NCI-H2196 treated with DMSO at 0.1 percent for 48 hours (cell line): Measurements from ENCODE around the gene CIB2.

Source experiments
- DNase-seq: peaks from one replicate; lab custom pipeline; 2025; ENCODE audit not compliant: unreplicated experiment; lab: John Stamatoyannopoulos, UW

CIB2 gene

GRCh38 chr15:78109156-78109555, 22.1 kb downstream of the CIB2 start:
- no peak for DNase-seq

GRCh38 chr15:78108300-78109084, 22.8 kb downstream of the CIB2 start:
- DNase-seq: peak; percentile 36

- DNase-seq: no peak
Measured at GRCh38 chr15:78107471-78107870, 23.8 kb downstream of the CIB2 start.

DNA sequence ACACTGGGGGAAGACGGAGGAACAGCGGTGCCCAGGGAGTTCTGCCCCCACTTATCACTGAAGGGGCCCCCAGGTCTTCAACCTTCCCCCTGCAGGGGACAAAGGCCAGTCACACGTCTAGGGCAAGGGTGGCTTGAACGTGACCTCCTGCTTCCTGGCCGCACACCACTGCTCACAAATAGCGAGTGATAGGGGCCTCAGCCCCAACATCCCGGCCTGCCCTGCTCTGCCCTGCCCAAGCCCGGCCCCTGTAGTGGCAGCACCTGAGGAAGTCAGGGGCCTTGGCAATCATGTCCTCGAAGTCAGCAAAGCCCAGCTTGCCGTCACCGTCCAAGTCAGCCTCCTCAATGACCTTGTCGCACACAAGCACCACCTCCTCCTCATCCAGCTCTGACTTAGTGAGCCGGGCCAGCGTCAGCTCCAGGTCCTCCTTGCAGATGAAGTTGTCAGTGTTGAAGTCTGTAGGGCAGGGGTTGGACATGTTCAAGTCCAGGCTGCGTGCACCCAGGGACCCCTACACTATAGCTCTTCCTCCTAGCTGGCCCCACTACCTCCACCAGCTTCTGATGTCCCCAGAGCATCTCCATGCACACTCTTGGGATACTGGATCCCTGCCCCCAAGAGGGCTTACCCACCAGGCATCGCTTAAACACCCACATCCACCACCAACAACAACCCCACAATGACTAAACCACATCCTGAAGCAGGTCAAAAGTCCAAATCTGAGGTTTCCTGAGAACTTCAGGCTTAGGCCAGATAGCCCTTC, 25.6 kb downstream of the CIB2 start:
- DNase-seq: no peak

- no peak for DNase-seq
Measured at GRCh38 chr15:78104566-78105475, 26.4 kb downstream of the CIB2 start.

DNA sequence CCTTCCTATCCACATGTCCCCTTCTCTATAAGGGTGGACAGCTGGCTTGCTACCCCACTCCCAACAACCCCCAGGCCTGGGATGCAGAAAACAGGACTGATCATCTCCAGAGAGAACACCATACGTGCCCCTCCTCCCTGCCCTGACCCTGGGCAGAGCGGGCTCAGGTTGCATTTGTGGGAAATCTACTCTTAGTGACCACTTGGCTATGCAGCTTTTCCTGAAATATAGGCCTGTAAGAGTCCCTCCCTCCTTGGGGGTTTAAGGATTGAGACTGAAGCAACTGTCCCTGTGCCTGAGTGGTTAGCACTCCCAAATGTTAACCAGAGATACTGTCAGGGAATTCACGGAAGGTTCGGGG, 27.1 kb downstream of the CIB2 start:
- DNase-seq: no peak

DNA sequence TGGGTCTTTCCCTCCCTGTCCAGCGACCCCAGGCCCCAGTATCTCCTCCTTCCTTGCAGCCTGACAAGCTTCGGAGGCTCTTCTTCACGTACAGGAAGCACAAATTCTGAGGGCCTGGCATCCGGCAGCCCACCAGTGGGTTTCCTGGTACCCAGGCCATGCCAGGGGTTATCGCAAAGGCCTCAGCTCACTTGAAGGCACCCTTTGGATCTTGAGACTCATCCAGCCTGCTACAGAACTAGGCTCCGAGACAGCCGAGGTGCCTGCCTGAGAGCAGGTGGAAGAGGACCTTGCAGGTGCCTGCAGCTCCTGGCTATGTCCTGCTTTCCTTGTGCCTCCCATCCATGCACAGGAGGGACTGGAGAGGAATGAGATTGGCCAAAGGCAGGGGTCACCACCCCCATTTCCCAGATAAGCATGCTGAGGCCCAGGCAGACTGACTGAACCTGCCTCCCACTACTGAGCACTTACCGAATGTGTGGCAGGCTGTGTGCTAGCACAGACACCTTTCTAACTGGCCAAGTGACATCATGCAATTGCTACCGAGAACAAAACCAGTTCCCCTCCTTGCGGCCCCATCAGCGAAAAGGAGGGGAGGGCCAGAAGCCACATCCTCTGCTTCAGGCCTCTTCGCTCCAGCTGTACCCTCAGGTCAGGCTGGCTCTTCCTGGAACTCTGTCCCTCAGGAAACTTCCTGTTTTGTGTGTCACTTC, 27.7 kb downstream of the CIB2 start:
- DNase-seq: no peak

DNA sequence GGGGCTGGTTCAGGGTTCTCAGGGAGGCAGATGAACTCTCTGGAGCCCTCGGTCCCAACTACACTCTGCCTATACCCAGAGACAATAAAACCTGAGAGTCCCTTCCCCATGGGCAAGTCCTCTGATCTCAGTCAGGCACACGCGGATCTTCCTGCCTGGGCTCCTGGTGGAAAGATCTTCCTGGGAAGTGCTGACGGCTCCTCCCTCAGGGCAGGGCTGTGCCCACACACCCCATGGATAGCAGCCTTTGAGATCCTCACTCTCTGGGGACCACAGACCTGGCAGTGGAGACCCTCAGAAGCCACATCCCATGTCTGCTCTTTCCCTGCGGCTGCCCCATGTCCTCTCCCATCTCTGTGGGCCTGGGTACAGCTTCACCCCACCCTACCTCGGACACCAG, 28.5 kb downstream of the CIB2 start:
- no peak for DNase-seq

DNA sequence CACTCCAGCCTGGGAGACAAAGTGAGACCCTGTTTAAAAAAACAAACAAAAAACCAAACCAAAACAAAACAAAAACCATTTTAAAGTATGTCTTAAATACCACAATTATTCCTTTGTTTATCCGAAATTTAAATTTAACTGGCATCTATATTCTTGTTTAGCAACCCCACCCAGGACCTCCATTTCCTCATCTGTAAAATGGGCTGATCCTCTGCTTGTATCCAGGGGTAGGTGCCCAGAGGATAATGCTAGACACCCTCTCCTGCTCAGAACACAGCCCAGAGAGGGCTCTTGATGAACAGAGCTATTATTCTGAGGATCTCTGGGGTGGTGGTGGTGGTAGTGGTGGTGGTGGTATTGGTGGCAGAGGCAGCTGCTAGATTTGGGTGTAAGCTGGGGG, 29.0 kb downstream of the CIB2 start:
- DNase-seq: no peak

DNA sequence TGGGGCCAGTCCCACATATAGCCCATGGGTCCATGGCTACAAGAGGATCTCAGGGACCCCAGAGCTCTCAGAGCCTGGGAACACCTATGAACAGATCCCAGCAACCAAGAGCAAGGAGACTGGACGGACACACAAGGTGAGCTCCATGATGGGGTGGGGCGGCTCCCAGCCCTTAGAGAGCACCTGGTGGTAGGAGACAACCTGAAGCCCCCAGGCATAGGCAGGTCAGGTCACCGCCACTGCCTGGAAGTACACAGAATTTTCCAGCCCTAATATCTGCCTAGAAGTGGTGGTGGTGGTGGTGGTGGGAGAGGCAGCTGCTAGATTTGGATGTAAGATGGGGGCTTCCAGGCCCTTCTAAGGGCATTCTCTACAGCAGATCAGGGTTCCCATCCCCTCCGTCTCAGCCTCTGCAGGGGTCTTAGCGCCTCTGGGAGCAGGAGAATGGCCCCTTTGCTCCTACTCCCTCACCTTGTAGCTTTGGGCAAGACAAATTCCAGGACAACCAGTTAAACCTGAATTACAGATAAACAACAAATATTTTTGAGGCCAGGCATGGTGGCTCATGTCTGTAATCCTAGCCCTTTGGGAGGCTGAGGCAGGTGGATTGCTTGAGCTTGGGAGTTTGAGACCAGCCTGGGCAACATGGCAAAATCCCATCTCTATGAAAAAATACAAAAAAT, 29.7 kb downstream of the CIB2 start:
- DNase-seq: no peak

GRCh38 chr15:78100886-78101285, 30.4 kb downstream of the CIB2 start:
- DNase-seq: no peak

DNA sequence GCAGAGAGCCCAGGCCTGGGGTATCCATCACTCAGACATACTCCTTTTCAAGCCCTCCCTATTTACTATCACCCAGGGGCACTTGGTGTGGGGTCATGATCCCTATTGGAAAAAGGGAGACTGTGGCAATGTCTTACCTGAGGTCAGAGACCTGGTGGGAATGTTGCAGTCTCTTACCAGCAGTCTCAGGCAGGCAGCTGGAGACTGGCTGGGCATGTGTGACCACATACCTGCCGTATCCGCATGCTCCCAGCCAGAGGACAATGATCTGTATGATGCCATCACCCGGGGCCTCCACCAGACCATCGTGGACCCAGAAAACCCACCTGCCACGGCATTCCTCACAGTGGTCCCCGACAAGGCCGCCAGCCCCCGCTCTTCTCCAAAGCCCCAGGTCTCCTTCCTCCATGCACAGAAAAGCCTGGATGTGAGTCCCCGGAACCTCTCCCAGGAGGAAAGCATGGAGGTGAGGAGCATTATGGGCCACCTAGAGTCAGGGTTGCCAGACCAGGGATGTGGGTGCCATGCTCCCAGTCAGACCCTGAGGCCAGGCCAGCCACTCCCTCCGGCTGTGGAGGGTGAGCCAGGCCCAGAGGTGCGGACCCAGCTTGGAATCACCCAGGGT, 33.0 kb downstream of the CIB2 start:
- DNase-seq: no peak

DNA sequence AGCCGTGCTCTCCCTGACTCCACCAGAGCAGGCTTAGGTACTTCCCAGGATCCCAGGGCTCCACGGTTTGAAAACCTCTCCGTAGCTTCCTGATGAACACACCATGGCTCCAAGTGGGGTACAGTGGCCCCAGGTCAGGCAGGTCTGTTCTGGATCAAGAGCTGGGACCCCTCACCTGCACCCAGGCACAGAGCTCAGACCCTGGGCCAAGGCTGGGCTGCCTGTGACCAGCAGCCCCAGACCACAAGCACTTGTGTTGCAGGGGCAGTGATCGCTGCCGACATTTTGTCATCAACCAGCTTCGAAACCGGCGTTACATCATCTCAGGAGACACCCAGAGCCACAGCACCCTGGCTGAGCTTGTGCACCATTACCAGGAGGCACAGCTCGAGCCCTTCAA, 33.6 kb downstream of the CIB2 start:
- no peak for DNase-seq

DNA sequence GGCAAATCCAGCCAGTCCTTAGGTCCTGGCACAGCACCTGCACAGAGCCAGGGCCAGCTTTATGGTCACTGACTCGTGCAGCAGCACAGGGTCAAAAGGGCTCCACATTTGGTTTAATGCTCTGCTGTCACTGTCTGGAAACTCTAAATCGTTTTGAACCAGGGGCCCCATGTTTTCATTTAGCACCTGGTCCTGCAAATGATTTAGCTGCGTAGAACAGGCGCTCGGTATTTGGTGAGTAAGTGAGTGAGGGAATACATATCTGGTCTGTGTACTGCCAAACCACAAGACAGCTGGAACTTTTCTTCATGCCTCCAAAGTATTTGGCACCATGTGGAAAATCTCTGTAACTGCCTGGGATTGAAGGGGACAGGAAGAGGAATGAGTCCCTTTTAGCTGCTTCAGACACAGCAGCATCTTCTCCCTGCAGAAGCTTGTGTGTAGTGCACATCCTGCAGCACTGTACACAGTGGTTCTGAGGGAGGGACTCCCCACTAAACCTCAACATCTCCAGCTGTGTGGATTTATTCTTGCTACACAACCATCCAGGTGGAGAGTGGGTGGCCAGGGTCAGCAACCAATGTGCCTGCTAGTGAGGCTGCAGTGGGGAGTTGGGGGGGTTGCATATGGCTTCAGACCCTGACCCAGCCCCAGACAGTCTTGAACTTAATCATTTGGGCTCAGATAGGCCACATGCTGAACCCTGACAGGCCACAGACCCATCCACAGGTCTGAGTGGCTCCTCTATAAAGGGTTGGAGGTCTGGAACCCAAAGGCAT, 37.8 kb downstream of the CIB2 start:
- no peak for DNase-seq

- DNase-seq: no peak
Measured at GRCh38 chr15:78092261-78093041, 38.8 kb downstream of the CIB2 start, which contains the start of gene SH2D7. TSS of gene SH2D7 (plus strand) at chr15:78092561. CDS start at chr15:78092585, 24 bp downstream.

DNA sequence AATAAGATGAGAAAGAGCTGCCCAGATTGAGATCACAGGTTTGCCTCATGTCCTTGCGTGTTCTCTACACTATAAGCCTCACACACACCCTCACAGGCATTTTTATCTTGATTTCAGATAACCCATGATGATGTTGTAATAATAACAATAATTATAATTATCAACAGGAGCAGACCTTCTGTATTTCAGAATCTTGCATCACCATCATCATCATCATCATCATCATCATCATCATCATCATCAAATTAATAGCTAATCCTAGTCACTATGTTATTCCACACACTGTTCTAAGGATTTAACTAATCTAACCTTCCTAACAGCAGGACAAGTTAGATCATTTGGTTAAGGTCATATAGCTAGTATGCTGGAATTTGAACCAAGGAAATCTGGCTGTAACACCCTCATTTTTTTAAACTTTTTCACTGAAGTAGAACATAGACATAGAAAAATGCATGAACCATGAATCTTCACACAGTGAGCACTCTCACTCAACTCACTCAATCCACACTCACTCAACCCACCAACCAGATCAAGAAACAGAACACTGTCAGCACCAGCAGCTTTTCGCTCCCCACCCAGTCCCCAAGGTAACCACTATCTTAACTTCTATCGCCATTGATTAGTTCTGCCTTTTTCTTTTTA, 40.7 kb downstream of the CIB2 start:
- DNase-seq: no peak

GRCh38 chr15:78088773-78089080, 42.5 kb downstream of the CIB2 start:
- no peak for DNase-seq
